WTC11 (cell line): ENCODE results near the gene DNAJB5.

ENCODE experiments used
- CREB1 ChIP-seq: sonication (generic); formaldehyde crosslinking; IDR thresholded peaks from 2 replicates; pipeline ENCODE4 v1.8.0; 2023; ENCODE audit warnings: mild to moderate bottlenecking, missing genetic modification reagents
- ELF4 ChIP-seq: sonication (generic); formaldehyde crosslinking; IDR thresholded peaks from 2 replicates; pipeline ENCODE4 v1.8.1; 2022; ENCODE audit warnings: low read depth, mild to moderate bottlenecking, moderate library complexity, missing genetic modification reagents
- JUN ChIP-seq: sonication (generic); formaldehyde crosslinking; IDR thresholded peaks from 2 replicates; pipeline ENCODE4 v1.8.0; 2023; ENCODE audit warnings: mild to moderate bottlenecking, missing genetic modification reagents
- NR1H2 ChIP-seq: sonication (generic); formaldehyde crosslinking; IDR thresholded peaks from 2 replicates; pipeline ENCODE4 v1.9.0; 2021; ENCODE audit warnings: mild to moderate bottlenecking, moderate library complexity, missing genetic modification reagents
- RELA ChIP-seq: sonication (generic); formaldehyde crosslinking; IDR thresholded peaks from 2 replicates; pipeline ENCODE4 v1.8.1; 2022; ENCODE audit warnings: missing genetic modification reagents, mild to moderate bottlenecking, borderline replicate concordance
- SP1 ChIP-seq: sonication (generic); formaldehyde crosslinking; conservative IDR thresholded peaks from 2 replicates; pipeline ENCODE4 v1.8.1; 2022; ENCODE audit warnings: missing genetic modification reagents
- ZNF138 ChIP-seq: sonication (generic); formaldehyde crosslinking; conservative IDR thresholded peaks from 2 replicates; pipeline ENCODE4 v1.8.1; 2022; ENCODE audit warnings: mild to moderate bottlenecking, moderate library complexity, missing genetic modification reagents
- ZNF416 ChIP-seq: fragments of 250-450 bp; sonication (Bioruptor Pico); IDR thresholded peaks from 2 replicates; pipeline ENCODE4 v1.9.0; 2021; ENCODE audit warnings: mild to moderate bottlenecking, inconsistent platforms
- TF ChIP-seq, protein P1 (sequence below): fragments of 200-600 bp; IDR thresholded peaks from 2 replicates; pipeline ENCODE4 v1.8.0; 2022; ENCODE audit warnings: antibody characterized with exemption
- TF ChIP-seq, protein P2 (sequence below): sonication (generic); formaldehyde crosslinking; IDR thresholded peaks from 2 replicates; pipeline ENCODE4 v1.8.0; 2022; ENCODE audit warnings: missing genetic modification reagents
- TF ChIP-seq, protein P3 (sequence below): sonication (generic); formaldehyde crosslinking; IDR thresholded peaks from 2 replicates; pipeline ENCODE4 v1.8.1; 2022; ENCODE audit warnings: low read depth, missing genetic modification reagents, borderline replicate concordance
- TF ChIP-seq, protein P4 (sequence below): fragments of 250-450 bp; sonication (Bioruptor Pico); IDR thresholded peaks from 2 replicates; pipeline ENCODE4 v1.8.0; 2021; ENCODE audit warnings: mild to moderate bottlenecking
- TF ChIP-seq, protein P5 (sequence below): sonication (generic); formaldehyde crosslinking; IDR thresholded peaks from 2 replicates; pipeline ENCODE4 v1.8.1; 2023; ENCODE audit warnings: mild to moderate bottlenecking, missing genetic modification reagents, moderate library complexity
- TF ChIP-seq, protein P6 (sequence below): sonication (generic); formaldehyde crosslinking; IDR thresholded peaks from 2 replicates; pipeline ENCODE4 v1.8.1; 2022; ENCODE audit warnings: mild to moderate bottlenecking, moderate library complexity, missing genetic modification reagents

DNA sequence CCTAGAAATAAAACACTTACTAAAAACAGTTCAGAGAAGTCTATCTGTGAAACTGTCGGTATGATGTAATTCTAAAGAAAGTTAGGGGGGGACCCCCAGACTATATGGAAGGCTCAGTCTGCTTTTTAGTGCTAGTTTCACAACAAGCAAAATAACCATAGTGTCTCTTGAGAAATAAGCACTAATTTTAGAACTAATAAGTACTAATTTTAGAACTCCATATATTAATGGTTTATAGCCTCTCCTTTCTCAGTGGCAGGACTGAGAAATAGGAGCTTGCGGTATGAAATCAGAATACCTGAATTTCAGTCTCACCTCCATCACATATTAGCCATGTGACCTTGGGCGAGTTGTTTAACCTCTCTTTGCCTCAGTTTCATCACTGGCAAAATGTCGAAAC is 32.9 kb upstream of the DNAJB5 start:
- TF ChIP-seq, protein P1, sequence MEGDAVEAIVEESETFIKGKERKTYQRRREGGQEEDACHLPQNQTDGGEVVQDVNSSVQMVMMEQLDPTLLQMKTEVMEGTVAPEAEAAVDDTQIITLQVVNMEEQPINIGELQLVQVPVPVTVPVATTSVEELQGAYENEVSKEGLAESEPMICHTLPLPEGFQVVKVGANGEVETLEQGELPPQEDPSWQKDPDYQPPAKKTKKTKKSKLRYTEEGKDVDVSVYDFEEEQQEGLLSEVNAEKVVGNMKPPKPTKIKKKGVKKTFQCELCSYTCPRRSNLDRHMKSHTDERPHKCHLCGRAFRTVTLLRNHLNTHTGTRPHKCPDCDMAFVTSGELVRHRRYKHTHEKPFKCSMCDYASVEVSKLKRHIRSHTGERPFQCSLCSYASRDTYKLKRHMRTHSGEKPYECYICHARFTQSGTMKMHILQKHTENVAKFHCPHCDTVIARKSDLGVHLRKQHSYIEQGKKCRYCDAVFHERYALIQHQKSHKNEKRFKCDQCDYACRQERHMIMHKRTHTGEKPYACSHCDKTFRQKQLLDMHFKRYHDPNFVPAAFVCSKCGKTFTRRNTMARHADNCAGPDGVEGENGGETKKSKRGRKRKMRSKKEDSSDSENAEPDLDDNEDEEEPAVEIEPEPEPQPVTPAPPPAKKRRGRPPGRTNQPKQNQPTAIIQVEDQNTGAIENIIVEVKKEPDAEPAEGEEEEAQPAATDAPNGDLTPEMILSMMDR = no peak
- TF ChIP-seq ZNF416 (CRISPR knock-in tag) (no peak), CREB1 (CRISPR knock-in tag) (no peak), ELF4 (CRISPR knock-in tag) (no peak), NR1H2 (CRISPR knock-in tag) (no peak), RELA (CRISPR knock-in tag) (no peak), SP1 (CRISPR knock-in tag) (no peak), ZNF138 (CRISPR knock-in tag) (no peak), JUN (CRISPR knock-in tag) (no peak)
- TF ChIP-seq, protein P2, sequence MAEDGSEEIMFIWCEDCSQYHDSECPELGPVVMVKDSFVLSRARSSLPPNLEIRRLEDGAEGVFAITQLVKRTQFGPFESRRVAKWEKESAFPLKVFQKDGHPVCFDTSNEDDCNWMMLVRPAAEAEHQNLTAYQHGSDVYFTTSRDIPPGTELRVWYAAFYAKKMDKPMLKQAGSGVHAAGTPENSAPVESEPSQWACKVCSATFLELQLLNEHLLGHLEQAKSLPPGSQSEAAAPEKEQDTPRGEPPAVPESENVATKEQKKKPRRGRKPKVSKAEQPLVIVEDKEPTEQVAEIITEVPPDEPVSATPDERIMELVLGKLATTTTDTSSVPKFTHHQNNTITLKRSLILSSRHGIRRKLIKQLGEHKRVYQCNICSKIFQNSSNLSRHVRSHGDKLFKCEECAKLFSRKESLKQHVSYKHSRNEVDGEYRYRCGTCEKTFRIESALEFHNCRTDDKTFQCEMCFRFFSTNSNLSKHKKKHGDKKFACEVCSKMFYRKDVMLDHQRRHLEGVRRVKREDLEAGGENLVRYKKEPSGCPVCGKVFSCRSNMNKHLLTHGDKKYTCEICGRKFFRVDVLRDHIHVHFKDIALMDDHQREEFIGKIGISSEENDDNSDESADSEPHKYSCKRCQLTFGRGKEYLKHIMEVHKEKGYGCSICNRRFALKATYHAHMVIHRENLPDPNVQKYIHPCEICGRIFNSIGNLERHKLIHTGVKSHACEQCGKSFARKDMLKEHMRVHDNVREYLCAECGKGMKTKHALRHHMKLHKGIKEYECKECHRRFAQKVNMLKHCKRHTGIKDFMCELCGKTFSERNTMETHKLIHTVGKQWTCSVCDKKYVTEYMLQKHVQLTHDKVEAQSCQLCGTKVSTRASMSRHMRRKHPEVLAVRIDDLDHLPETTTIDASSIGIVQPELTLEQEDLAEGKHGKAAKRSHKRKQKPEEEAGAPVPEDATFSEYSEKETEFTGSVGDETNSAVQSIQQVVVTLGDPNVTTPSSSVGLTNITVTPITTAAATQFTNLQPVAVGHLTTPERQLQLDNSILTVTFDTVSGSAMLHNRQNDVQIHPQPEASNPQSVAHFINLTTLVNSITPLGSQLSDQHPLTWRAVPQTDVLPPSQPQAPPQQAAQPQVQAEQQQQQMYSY (CRISPR knock-in tag) = no peak
- TF ChIP-seq, protein P3, sequence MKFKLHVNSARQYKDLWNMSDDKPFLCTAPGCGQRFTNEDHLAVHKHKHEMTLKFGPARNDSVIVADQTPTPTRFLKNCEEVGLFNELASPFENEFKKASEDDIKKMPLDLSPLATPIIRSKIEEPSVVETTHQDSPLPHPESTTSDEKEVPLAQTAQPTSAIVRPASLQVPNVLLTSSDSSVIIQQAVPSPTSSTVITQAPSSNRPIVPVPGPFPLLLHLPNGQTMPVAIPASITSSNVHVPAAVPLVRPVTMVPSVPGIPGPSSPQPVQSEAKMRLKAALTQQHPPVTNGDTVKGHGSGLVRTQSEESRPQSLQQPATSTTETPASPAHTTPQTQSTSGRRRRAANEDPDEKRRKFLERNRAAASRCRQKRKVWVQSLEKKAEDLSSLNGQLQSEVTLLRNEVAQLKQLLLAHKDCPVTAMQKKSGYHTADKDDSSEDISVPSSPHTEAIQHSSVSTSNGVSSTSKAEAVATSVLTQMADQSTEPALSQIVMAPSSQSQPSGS (CRISPR knock-in tag) = no peak
- TF ChIP-seq, protein P4, sequence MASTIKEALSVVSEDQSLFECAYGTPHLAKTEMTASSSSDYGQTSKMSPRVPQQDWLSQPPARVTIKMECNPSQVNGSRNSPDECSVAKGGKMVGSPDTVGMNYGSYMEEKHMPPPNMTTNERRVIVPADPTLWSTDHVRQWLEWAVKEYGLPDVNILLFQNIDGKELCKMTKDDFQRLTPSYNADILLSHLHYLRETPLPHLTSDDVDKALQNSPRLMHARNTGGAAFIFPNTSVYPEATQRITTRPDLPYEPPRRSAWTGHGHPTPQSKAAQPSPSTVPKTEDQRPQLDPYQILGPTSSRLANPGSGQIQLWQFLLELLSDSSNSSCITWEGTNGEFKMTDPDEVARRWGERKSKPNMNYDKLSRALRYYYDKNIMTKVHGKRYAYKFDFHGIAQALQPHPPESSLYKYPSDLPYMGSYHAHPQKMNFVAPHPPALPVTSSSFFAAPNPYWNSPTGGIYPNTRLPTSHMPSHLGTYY (CRISPR knock-in tag) = no peak
- TF ChIP-seq, protein P5, sequence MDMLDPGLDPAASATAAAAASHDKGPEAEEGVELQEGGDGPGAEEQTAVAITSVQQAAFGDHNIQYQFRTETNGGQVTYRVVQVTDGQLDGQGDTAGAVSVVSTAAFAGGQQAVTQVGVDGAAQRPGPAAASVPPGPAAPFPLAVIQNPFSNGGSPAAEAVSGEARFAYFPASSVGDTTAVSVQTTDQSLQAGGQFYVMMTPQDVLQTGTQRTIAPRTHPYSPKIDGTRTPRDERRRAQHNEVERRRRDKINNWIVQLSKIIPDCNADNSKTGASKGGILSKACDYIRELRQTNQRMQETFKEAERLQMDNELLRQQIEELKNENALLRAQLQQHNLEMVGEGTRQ (CRISPR knock-in tag) = no peak
- TF ChIP-seq, protein P6, sequence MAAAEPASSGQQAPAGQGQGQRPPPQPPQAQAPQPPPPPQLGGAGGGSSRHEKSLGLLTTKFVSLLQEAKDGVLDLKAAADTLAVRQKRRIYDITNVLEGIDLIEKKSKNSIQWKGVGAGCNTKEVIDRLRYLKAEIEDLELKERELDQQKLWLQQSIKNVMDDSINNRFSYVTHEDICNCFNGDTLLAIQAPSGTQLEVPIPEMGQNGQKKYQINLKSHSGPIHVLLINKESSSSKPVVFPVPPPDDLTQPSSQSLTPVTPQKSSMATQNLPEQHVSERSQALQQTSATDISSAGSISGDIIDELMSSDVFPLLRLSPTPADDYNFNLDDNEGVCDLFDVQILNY (CRISPR knock-in tag) = no peak
